Liver (tissue), 9 donors: ENCODE measurements around the gene DPP7. TPM values are rescaled to one million over a fixed set of nuclear protein-coding genes. Genes with fewer than 3 reads are reported as not detected.

Experiments
- DNase-seq: peaks from one replicate; pipeline ENCODE4 v3.0.0-alpha.2; 2017; ENCODE audit warnings: low spot score
- H3K27ac ChIP-seq, 2 donors: one replicate each; pipeline ENCODE4 v1.7.0; 2013; ENCODE audit warnings: inconsistent platforms in 2 of 2, low read length in 2 of 2, control low read depth in 1 of 2, low read depth in 1 of 2, mild to moderate bottlenecking in 1 of 2
- H3K27me3 ChIP-seq, 4 donors: one replicate each; pipeline versions ENCODE4 v1.6.1 to v1.7.0; 2013; ENCODE audit warnings: low read length in 3 of 4, inconsistent platforms in 1 of 4, mild to moderate bottlenecking in 1 of 4, moderate library complexity in 1 of 4; ENCODE audit not compliant: control insufficient read depth in 4 of 4, insufficient read depth in 4 of 4
- H3K36me3 ChIP-seq, 4 donors: one replicate each; pipeline versions ENCODE4 v1.6.1 to v1.7.0; 2013; ENCODE audit warnings: low read length in 3 of 4, mild to moderate bottlenecking in 3 of 4, low read depth in 1 of 4, moderate library complexity in 1 of 4; ENCODE audit not compliant: control insufficient read depth in 4 of 4, insufficient read depth in 3 of 4
- H3K4me1 ChIP-seq, 4 donors: one replicate each; pipeline versions ENCODE4 v1.6.1 to v1.7.0; 2013; ENCODE audit warnings: low read length in 3 of 4, mild to moderate bottlenecking in 3 of 4, moderate library complexity in 1 of 4; ENCODE audit not compliant: control insufficient read depth in 4 of 4, insufficient read depth in 4 of 4
- H3K4me3 ChIP-seq, 3 donors: one replicate each; pipeline versions ENCODE4 v1.6.1 to v1.7.0; 2013; ENCODE audit warnings: low read length in 3 of 3, control low read depth in 1 of 3, low read depth in 1 of 3, mild to moderate bottlenecking in 1 of 3
- H3K9ac ChIP-seq, 2 donors: one replicate each; pipeline ENCODE4 v1.7.0; 2013; ENCODE audit warnings: low read length in 2 of 2, mild to moderate bottlenecking in 2 of 2, moderate library complexity in 2 of 2, control low read depth in 1 of 2, low read depth in 1 of 2
- H3K9me3 ChIP-seq, 4 donors: one replicate each; pipeline versions ENCODE4 v1.6.1 to v1.7.0; 2013; ENCODE audit warnings: low read length in 3 of 4; ENCODE audit not compliant: control insufficient read depth in 4 of 4
- CTCF ChIP-seq: fragments of 150-350 bp; IDR thresholded peaks from 2 replicates; pipeline ENCODE4 v1.5.1; 2017; ENCODE audit warnings: improper control_type of control experiment, low read depth, low read length; ENCODE audit not compliant: missing input control
- EGR1 ChIP-seq, 2 donors: IDR thresholded peaks; 2 replicates each; pipeline ENCODE4 v1.6.1; 2016 to 2018; ENCODE audit warnings: antibody characterized with exemption in 2 of 2, low read depth in 2 of 2
- FOXA2 ChIP-seq: IDR thresholded peaks from 2 replicates; pipeline ENCODE4 v1.6.1; 2016; ENCODE audit warnings: antibody characterized with exemption
- GABPA ChIP-seq, 2 donors: IDR thresholded peaks in 1 of 2; conservative IDR thresholded peaks in 1 of 2; 2 replicates each; pipeline ENCODE4 v1.6.1; 2016; ENCODE audit warnings: antibody characterized with exemption in 2 of 2, mild to moderate bottlenecking in 1 of 2, moderate library complexity in 1 of 2
- HNF4A ChIP-seq, 2 donors: conservative IDR thresholded peaks; 2 replicates each; pipeline ENCODE4 v1.6.1; 2016; ENCODE audit warnings: antibody characterized with exemption in 2 of 2, mild to moderate bottlenecking in 2 of 2
- HNF4G ChIP-seq: IDR thresholded peaks from 2 replicates; pipeline ENCODE4 v1.6.1; 2016; ENCODE audit warnings: antibody characterized with exemption
- JUND ChIP-seq, 2 donors: IDR thresholded peaks; 2 replicates each; pipeline ENCODE4 v1.6.1; 2016; ENCODE audit warnings: antibody characterized with exemption in 2 of 2
- NR2F2 ChIP-seq: IDR thresholded peaks from 2 replicates; pipeline ENCODE4 v1.6.1; 2016; ENCODE audit warnings: antibody characterized with exemption
- TAF1 ChIP-seq: conservative IDR thresholded peaks from 2 replicates; pipeline ENCODE4 v1.6.1; 2016; ENCODE audit warnings: antibody characterized with exemption, mild to moderate bottlenecking
- YY1 ChIP-seq: IDR thresholded peaks from 2 replicates; pipeline ENCODE4 v1.6.1; 2016; ENCODE audit warnings: antibody characterized with exemption, mild to moderate bottlenecking
- ZBTB33 ChIP-seq: IDR thresholded peaks from 2 replicates; pipeline ENCODE4 v1.6.1; 2016; ENCODE audit warnings: antibody characterized with exemption
- WGBS: extraction: QIAGEN DNeasy Blood & Tissue Kit; methylation state at CpG from one replicate; pipeline ENCODE4 v1.1.7; 2013; 5-methylcytosine and 5-hydroxymethylcytosine counted together
- polyA plus RNA-seq, 2 donors: library from polyadenylated mRNA; stranded (reverse) in 1 of 2; unstranded in 1 of 2; fragments of 200-250 nt in 1 of 2; fragments of >200 nt in 1 of 2; fragmentation: Nextera tagmentation in 1 of 2; extraction: Ambion mirVana in 1 of 2; gene quantifications; one replicate each; pipeline versions ENCODE4 v1.2.1 to v1.2.3, GENCODE V29; 2013 to 2015
- total RNA-seq, 2 donors: library from RNA; depleted of rRNA; stranded (reverse); fragments of >200 nt; gene quantifications; one replicate each; pipeline ENCODE4 v1.2.3, GENCODE V29; 2014
- donor health status: healthy.
- donor health status: healthy.
- donor health status: healthy.
- donor health status: healthy.
- donor health status: healthy.

Gene DPP7
- total and polyA plus RNA-seq, 4 donors: 25.0 to 71.1 (median 50.7) TPM

DNA sequence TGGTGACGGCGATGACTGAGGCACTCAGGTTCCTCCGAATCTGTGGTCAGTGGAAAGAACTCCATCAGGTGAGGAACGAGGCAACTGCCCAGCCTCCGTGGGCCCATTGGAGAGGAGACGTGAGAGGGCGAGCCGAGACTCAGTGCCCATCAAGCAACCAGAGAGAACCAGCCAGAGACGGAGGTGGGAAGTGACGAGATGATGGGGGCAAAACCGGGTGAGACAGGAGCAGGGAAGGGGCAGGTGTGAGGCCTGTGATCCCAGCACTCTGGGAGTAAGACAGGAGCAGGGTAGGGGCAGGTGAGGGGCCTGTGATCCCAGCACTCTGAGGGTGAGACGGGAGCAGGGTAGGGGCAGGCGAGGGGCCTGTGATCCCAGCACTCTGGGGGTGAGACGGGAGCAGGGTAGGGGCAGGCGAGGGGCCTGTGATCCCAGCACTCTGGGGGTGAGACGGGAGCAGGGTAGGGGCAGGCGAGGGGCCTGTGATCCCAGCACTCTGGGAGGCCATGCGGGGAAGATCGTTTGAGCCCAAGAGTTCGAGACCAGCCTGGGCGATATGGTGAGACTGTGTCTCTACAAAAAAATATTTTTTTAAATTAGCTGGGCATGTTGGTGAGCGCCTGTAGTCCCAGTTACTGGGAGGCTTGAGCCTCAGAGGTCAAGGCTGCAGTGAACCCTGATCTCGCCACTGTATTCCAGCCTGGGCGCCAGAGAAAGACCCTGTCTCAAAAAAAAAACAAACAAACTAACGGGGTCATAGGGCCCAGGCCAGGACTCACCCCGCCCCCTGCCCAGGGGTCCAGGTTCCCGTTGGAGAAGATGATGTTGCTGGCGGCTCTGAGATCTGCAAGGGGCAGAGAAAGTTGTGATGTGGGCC lies 3.4 kb downstream of the DPP7 start (continued):
- TF ChIP-seq ZBTB33 (no peak), JUND (IDR thresholded peaks at IDR 0.05) (no peak), HNF4G (no peak), TAF1 (no peak), EGR1 (IDR thresholded peaks at IDR 0.05; ENCODE audit: low read depth in 2 of 2) (no peak), NR2F2 (no peak)

DNA sequence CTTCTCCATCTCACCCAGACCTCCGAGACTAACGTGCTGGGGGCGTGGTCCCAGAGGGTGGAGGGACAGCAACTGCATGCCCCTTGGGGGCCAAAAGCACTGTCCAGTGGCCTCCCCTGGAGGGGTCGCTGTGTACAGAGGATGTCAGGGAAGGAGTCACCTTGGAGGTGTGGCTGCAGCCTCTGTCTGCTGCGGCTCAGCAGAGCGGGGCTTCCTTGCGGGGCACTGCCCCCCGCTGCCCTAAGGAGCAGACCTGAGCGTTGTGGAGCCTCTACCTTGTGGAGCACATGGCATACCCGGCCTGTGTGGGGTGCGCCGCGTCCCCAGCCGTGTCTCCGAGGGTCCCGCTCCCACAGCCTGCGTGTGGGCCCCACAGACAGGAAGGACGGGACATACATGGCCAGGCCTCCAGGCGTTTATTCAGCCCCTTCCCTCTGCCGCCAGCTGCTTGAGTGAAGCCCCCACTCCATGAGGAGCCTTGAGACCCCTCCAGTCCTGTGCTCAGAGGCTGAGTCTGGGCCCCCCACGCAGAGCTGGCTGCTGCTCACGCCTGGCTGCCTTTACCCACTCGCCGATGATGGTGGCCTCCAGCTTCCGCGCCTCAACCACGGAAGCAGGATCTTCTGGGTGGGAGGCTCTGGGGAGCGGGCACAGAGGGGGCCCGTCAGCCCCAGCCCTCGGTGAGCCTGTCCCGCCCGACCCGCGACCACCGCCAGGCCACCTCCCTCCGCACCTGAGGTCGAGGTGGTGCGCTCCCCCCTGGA lies 4.2 kb downstream of the DPP7 start:
- no peak overlapping the region for H3K9ac ChIP-seq
- H3K36me3 ChIP-seq: peaks cover 6 to 26% (median 12%) of the 10 kb centered on the region in 4 donors
- no peak for DNase-seq
- H3K9me3 ChIP-seq: no peaks in the 10 kb centered on the region
- 93% methylated on average over 38 of the region's 38 CpGs for WGBS
- H3K4me3 ChIP-seq: no peak overlapping the region
- TF ChIP-seq HNF4G (no peak), FOXA2 (no peak)
- no peak overlapping the region for H3K27ac ChIP-seq
- H3K4me1 ChIP-seq: peaks cover 4 to 7% (median 5%) of the 10 kb centered on the region in 4 donors
- H3K27me3 ChIP-seq: no peaks in the 10 kb centered on the region

DNA sequence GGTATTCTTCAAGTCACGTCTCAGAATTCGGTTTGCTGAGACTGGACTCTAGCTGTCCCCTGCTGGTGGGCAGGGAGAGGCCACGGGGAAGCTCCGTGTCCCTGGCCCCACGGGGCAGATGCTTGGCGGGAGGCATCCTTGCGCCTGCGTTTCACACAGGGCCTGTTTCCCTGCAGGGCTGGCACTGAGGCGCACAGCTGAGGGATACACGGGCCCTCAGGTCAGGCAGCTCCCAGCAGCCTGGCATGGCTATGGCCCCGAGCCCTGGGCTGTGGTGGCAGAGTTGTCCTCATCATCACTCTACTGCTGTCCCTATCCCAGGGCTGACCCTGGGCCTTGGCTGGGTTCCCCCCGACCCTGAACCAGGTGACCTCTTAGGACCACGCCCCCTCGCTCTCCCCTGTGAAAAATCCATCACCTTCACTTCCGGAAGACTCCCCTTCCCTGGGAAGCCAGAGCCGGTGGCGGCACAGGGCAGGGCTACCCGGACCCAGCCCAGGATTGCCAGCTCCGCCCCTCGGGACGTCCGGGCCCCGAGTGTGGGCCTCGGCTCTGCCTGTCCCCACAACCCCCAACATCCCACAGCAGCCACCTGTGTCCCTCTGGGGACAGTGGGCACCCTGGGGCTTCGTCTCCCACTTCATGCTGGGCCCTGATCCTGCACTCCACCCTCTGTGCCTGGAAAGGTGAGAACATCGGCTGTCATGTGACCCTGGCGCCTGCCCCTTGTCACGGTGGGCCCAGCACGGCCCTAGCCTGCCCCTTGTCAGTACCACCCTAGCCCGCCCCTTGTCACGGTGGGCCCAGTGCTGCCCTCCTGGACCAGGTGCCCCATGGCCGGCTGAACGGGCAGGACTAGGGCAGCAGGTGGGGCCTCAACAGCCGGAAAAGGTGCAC lies 5.0 kb downstream of the DPP7 start:
- H3K4me1 ChIP-seq: peaks cover 0 to under 1% (median 0%) of the 10 kb centered on the region in 4 donors
- DNase-seq: no peak
- H3K9me3 ChIP-seq: no peaks in the 10 kb centered on the region
- TF ChIP-seq GABPA (IDR thresholded peaks at IDR 0.05 in 1 of 2, conservative IDR thresholded peaks at IDR 0.05 in 1 of 2): no peak
- no peak for TF ChIP-seq HNF4A (conservative IDR thresholded peaks at IDR 0.05)
- TF ChIP-seq CTCF: no peak
- TF ChIP-seq YY1: no peak
- no peak for TF ChIP-seq NR2F2
- 89% methylated on average over 34 of the region's 34 CpGs for WGBS
- no peak overlapping the region for H3K9ac ChIP-seq
- peaks cover 8 to 31% (median 13%) of the 10 kb centered on the region in 4 donors for H3K36me3 ChIP-seq
- no peak overlapping the region for H3K27ac ChIP-seq
- H3K4me3 ChIP-seq: no peak overlapping the region
- no peaks in the 10 kb centered on the region for H3K27me3 ChIP-seq
